Hepatocyte (in vitro differentiated cells): ENCODE measurements around the gene BCO1.

Source experiments
- EZH2 ChIP-seq: fragments of 200-600 bp; sonication (generic); IDR thresholded peaks from 2 replicates; pipeline ENCODE4 v1.6.1; 2016; ENCODE audit warnings: antibody characterized with exemption, mild to moderate bottlenecking, borderline replicate concordance
- TF ChIP-seq, protein P1 (sequence below): fragments of 200-600 bp; sonication (generic); IDR thresholded peaks from 2 replicates; pipeline ENCODE4 v1.5.1; 2016; ENCODE audit warnings: antibody characterized with exemption, mild to moderate bottlenecking; ENCODE audit not compliant: poor library complexity

DNA sequence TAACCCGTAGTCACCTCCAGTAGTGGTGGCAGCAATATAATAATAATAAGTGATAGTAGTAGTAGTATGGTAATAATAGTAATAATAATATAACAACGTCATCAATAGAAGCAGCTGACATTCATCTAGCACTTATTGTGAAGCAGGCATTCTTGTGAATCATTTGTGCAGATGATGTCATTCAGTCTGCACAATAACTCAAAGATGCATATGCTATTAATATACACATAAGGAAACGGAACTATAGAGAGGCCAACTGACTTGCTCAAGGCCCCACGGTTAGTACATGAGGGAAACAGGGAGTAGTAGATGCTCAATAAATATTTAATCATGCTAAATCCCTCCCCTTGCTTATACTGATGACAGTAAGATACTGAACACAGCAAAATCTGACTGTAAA, 40.9 kb downstream of the BCO1 start:
- TF ChIP-seq, protein P1, sequence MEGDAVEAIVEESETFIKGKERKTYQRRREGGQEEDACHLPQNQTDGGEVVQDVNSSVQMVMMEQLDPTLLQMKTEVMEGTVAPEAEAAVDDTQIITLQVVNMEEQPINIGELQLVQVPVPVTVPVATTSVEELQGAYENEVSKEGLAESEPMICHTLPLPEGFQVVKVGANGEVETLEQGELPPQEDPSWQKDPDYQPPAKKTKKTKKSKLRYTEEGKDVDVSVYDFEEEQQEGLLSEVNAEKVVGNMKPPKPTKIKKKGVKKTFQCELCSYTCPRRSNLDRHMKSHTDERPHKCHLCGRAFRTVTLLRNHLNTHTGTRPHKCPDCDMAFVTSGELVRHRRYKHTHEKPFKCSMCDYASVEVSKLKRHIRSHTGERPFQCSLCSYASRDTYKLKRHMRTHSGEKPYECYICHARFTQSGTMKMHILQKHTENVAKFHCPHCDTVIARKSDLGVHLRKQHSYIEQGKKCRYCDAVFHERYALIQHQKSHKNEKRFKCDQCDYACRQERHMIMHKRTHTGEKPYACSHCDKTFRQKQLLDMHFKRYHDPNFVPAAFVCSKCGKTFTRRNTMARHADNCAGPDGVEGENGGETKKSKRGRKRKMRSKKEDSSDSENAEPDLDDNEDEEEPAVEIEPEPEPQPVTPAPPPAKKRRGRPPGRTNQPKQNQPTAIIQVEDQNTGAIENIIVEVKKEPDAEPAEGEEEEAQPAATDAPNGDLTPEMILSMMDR: no peak
- no peak for TF ChIP-seq EZH2
